Ovary (tissue), 9 donors: ENCODE measurements around the gene PSG1. TPM values are rescaled to one million over a fixed set of nuclear protein-coding genes. Genes with fewer than 3 reads are reported as not detected.
"Not testable (repeated sequence)": the region's sequence is repeated elsewhere in the genome, so short reads cannot be mapped to it uniquely, and the experiment has no call there.

Source experiments
- DNase-seq, 5 donors: peaks; one replicate each; pipeline ENCODE4 v3.0.0-alpha.2; 2019 to 2020
- H3K27ac ChIP-seq, 2 donors: fragments of 200-600 bp; one replicate each; pipeline versions ENCODE4 v1.5.1 to v1.8.0; 2019 to 2022
- H3K27me3 ChIP-seq: fragments of 200-600 bp; one replicate; pipeline ENCODE4 v1.8.0; 2022
- H3K36me3 ChIP-seq: fragments of 200-600 bp; sonication (generic); one replicate; pipeline ENCODE4 v1.5.1; 2019
- H3K4me1 ChIP-seq: one replicate; pipeline ENCODE4 v1.8.1; 2013; ENCODE audit warnings: mild to moderate bottlenecking, moderate library complexity; ENCODE audit not compliant: insufficient read depth
- H3K4me3 ChIP-seq: fragments of 200-600 bp; sonication (generic); one replicate; pipeline ENCODE4 v1.5.1; 2017
- H3K9me3 ChIP-seq, 2 donors: fragments of 200-600 bp in 1 of 2; sonication (generic) in 1 of 2; one replicate each; pipeline versions ENCODE4 v1.5.1 to v1.8.1; 2013 to 2019; ENCODE audit warnings: mild to moderate bottlenecking in 1 of 2, moderate library complexity in 1 of 2
- CTCF ChIP-seq, 3 donors: fragments of 450-650 bp in 2 of 3; fragments of 200-600 bp in 1 of 3; IDR thresholded peaks; one replicate each; pipeline versions ENCODE4 v1.5.1 to v1.8.0; 2016 to 2022; ENCODE audit warnings: antibody characterized with exemption in 3 of 3, mild to moderate bottlenecking in 1 of 3
- EP300 ChIP-seq: sonication (generic); formaldehyde crosslinking; IDR thresholded peaks from one replicate; pipeline ENCODE4 v1.6.1; 2017; ENCODE audit warnings: antibody characterized with exemption
- POLR2A ChIP-seq: fragments of 450-650 bp; IDR thresholded peaks from one replicate; pipeline ENCODE4 v1.6.1; 2017; ENCODE audit warnings: antibody characterized with exemption, mild to moderate bottlenecking, moderate library complexity
- WGBS, 3 donors: extraction: QIAGEN DNeasy Blood & Tissue Kit in 1 of 3; methylation state at CpG; one replicate each; pipeline versions ENCODE4 v1.1.5 to v1.1.7; 2013 to 2017; 5-methylcytosine and 5-hydroxymethylcytosine counted together
- intact Hi-C, 4 donors: fragments of 100-400 bp; cut with DNase I; formaldehyde crosslinking; loops; one replicate each; pipeline versions ENCODE4 v1.11.0 to v1.15.1; 2022 to 2023
- polyA plus RNA-seq, 2 donors: library from polyadenylated mRNA; stranded (reverse); fragments of 200-250 nt in 1 of 2; fragments of 350-450 nt in 1 of 2; fragmentation: Illumina TruSeq in 1 of 2; extraction: RNeasy Lipid Tissue Mini Kit (QIAGEN cat#74804) in 1 of 2; gene quantifications; one replicate each; pipeline ENCODE4 v1.2.3, GENCODE V29; 2013 to 2014
- total RNA-seq, 7 donors: library from RNA; depleted of rRNA in 2 of 7; stranded (reverse); fragments of >200 nt in 2 of 7; fragmentation: NEBNext Ultra II Directional in 3 of 7; extraction: Animal tissue kit (Norgen Biotek cat#: 25700) in 3 of 7; gene quantifications; one replicate each; pipeline versions ENCODE4 v1.1.0 to v1.2.4, GENCODE V29; 2016 to 2023
- donor health status: DM: no; HTN: no; CAD: no; lungs with moderate emphysema.
- donor health status: DM: no; HTN: no; CAD: no.
- donor health status: Bipolar disorder and iron deficiency.
- donor health status: DM: yes; HTN: yes; CAD: no.
- donor health status: DM: no; HTN: no; CAD: no.
- donor health status: DM: yes; HTN: yes; CAD: no.

PSG1 gene
- total and polyA plus RNA-seq, 9 donors: 0.27 TPM; not detected in 8

- Histone ChIP-seq H3K4me3 (no peak overlapping the region), H3K4me1 (no peaks in the 10 kb centered on the region), H3K9me3 (no peaks in the 10 kb centered on the region), H3K27me3 (no peaks in the 10 kb centered on the region), H3K27ac (no peak overlapping the region), H3K36me3 (no peaks in the 10 kb centered on the region)
- TF ChIP-seq EP300 (no peak), CTCF (IDR thresholded peaks at IDR 0.05) (no peak), POLR2A (no peak)
- WGBS, 3 donors: 46 to 70% (median 61%) methylated on average over 1 of the region's 1 CpG
- DNase-seq: no peak
- intact Hi-C loops: no loop called here
These were observed 48.1 kb downstream of the PSG1 start for GRCh38 chr19:42831221-42832019.

- intact Hi-C loops, H3K36me3 ChIP-seq, DNase-seq, H3K4me1 ChIP-seq, H3K27ac ChIP-seq, H3K4me3 ChIP-seq, H3K9me3 ChIP-seq, H3K27me3 ChIP-seq: not testable (repeated sequence)
- 84 to 87% (median 87%) methylated on average over 9 of the region's 9 CpGs for WGBS, 3 donors
These were observed 58.1 kb downstream of the PSG1 start for GRCh38 chr19:42821306-42821977.

- WGBS, 3 donors: 66 to 79% (median 78%) methylated on average over 5 of the region's 5 CpGs
- H3K36me3 ChIP-seq, intact Hi-C loops, DNase-seq, H3K27me3 ChIP-seq, H3K4me3 ChIP-seq, H3K27ac ChIP-seq, H3K4me1 ChIP-seq, H3K9me3 ChIP-seq: not testable (repeated sequence)
These were observed 59.4 kb downstream of the PSG1 start for GRCh38 chr19:42819960-42820650.

- Histone ChIP-seq H3K4me3 (no peak overlapping the region), H3K4me1 (no peaks in the 10 kb centered on the region), H3K9me3 (no peaks in the 10 kb centered on the region), H3K27ac (no peak overlapping the region), H3K36me3 (no peaks in the 10 kb centered on the region), H3K27me3 (no peaks in the 10 kb centered on the region)
- intact Hi-C loops: no loop called here
- TF ChIP-seq POLR2A (no peak), EP300 (no peak), CTCF (IDR thresholded peaks at IDR 0.05) (no peak)
- DNase-seq: no peak
These were observed 62.6 kb downstream of the PSG1 start for GRCh38 chr19:42816894-42817293.

Other genes starting within 250 kb of the PSG1 start
- not detected for gene PSG3, start 139.2 kb downstream of the PSG1 start, total RNA-seq
- gene PSG3, start 139.2 kb downstream of the PSG1 start, polyA plus RNA-seq: under 1 TPM in 1 of 2 donors, not detected in 1; 0.42 TPM
- not detected for gene PSG8, start 114.0 kb downstream of the PSG1 start, total RNA-seq
- gene PSG8, start 114.0 kb downstream of the PSG1 start, polyA plus RNA-seq: not detected
- gene PSG6, start 38.2 kb upstream of the PSG1 start, total RNA-seq: not detected
- not detected for gene PSG6, start 38.2 kb upstream of the PSG1 start, polyA plus RNA-seq
- gene PSG7, start 57.5 kb upstream of the PSG1 start, total RNA-seq: not detected
- under 1 TPM in 1 of 2 donors, not detected in 1; 0.13 TPM for gene PSG7, start 57.5 kb upstream of the PSG1 start, polyA plus RNA-seq
- not detected for gene PSG11, start 146.8 kb upstream of the PSG1 start, total RNA-seq
- gene PSG11, start 146.8 kb upstream of the PSG1 start, polyA plus RNA-seq: not detected
- not detected for gene PSG2, start 203.0 kb upstream of the PSG1 start, total RNA-seq
- gene PSG2, start 203.0 kb upstream of the PSG1 start, polyA plus RNA-seq: not detected